22Rv1 (cell line): Measurements from ENCODE around the gene TAS2R14.

Experiments used
- H3K27ac ChIP-seq: fragments of 450-650 bp; 2 replicates; pipeline ENCODE4 v1.5.1; 2017
- CTCF ChIP-seq: fragments of 450-650 bp; IDR thresholded peaks from 2 replicates; pipeline ENCODE4 v1.5.1; 2017; ENCODE audit warnings: mild to moderate bottlenecking
- ZFX ChIP-seq: fragments of 450-650 bp; IDR thresholded peaks from 2 replicates; pipeline ENCODE4 v1.6.1; 2017; ENCODE audit warnings: antibody characterized with exemption, borderline replicate concordance

TAS2R14 gene

DNA sequence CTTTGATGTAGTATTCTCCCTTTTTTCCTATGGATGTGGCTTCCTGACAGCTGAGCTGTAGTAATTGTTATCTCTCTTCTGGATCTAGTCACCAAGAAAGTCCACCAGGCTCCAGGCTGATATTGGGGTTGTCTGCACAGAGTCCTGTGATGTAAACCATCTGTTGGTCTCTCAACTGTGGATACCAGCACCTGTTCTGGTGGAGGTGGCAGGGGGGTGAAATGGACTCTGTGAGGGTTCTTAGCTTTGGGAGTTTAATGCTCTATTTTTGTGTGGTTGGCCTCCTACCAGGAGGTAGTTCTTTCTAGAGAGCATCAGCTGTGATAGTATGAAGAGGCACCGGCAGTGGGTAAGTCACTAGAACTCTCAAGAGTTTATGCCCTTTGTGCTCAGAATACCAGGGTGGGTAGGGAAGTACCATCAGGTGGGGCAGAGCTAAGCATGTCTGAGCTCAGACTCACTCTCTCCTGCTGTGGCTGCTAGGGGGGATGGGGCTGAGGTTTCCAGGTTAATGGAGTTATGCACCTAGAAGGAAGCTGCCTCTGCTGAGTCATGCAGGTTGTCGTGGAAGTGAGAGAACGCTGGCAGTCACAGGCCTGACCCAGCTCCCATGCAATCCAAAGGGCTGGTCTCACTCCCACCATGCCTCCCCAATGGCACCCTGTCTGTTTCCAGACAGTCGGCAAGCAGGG is 3.0 kb upstream of the TAS2R14 start:
- TF ChIP-seq CTCF (no peak), ZFX (no peak)
- H3K27ac ChIP-seq, result no peak overlapping the region

DNA sequence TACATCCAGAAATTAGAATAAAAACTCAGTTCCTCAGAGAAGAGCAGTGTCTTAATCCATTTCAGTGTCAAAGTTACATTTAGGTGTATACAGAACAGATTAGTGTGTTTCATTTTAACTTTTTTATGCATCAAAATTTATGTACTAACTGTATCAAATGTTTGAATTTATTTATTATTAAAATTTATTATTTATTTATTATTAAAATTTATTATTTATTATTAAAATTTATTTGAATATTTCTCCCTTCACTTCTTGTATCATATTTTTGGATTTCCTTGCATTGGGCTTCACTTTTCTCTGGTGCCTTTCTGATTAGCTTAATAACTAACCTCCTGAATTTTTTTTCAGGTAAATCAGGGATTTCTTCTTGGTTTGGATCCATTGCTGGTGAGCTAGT is 2.3 kb upstream of the TAS2R14 start:
- TF ChIP-seq CTCF, result no peak
- TF ChIP-seq ZFX, result no peak
- H3K27ac ChIP-seq, result no peak overlapping the region

DNA sequence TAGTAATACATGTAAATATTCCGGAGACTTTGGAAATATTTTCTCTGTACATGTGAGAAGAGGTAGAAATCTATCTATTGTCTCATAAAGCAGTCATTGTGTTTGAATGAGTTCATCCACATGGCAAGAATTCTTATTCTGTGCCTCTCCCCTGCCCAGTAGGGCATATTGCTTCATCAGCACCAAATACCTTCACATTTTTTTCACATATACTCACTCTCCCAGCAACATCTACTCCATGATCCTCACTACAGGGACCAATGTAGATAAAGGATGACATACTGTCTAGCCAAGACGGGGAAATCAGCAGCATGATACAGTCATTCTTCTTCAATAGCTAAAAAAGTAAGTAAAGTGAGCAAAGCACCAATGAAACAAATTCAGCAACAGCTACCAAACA is 1.3 kb upstream of the TAS2R14 start:
- H3K27ac ChIP-seq, result no peak overlapping the region
- no peak for TF ChIP-seq CTCF
- no peak for TF ChIP-seq ZFX

- H3K27ac ChIP-seq, result no peak overlapping the region
- TF ChIP-seq ZFX (no peak), CTCF (no peak)
These were observed 2.6 kb downstream of the TAS2R14 start for GRCh38 chr12:10936506-10936905.

- no peak within 1 kb of the TSS for H3K27ac ChIP-seq
- TF ChIP-seq ZFX, result no peak
- no peak for TF ChIP-seq CTCF
These were observed 10.2 kb downstream of the TAS2R14 start, which contains the start of gene PRH2 for GRCh38 chr12:10928746-10929286. TSS of gene PRH2 (plus strand) at chr12:10929236. CDS start at chr12:10929274, 38 bp downstream.

GRCh38 chr12:10926269-10926668 is 12.8 kb downstream of the TAS2R14 start:
- H3K27ac ChIP-seq, result no peak overlapping the region

More at GRCh38 chr12:10926269-10926668, 12.8 kb downstream of the TAS2R14 start:
- TF ChIP-seq ZFX, result no peak
- TF ChIP-seq CTCF, result no peak
